Mucosa of descending colon (tissue), 3 donors: Measurements from ENCODE around the gene ERMAP. TPM values are rescaled to one million over a fixed set of nuclear protein-coding genes. Genes with fewer than 3 reads are reported as not detected.

Experiments used
- ATAC-seq: fragments of 200-7000 bp; cut with Tn5 transposase; one replicate; pipeline ENCODE4 v1.9.1; 2020; ENCODE audit warnings: mild to moderate bottlenecking, moderate library complexity
- DNase-seq, 3 donors: peaks; one replicate each; pipeline ENCODE4 v3.0.0-alpha.2; 2020
- H3K36me3 ChIP-seq: fragments of 200-600 bp; one replicate; pipeline ENCODE4 v1.8.0; 2021; ENCODE audit warnings: low read depth, mild to moderate bottlenecking
- H3K4me1 ChIP-seq: fragments of 200-600 bp; one replicate; pipeline ENCODE4 v1.8.0; 2021; ENCODE audit warnings: low read depth, mild to moderate bottlenecking
- H3K4me3 ChIP-seq: fragments of 200-600 bp; one replicate; pipeline ENCODE4 v1.8.0; 2021; ENCODE audit warnings: mild to moderate bottlenecking
- H3K9me3 ChIP-seq: fragments of 200-600 bp; one replicate; pipeline ENCODE4 v1.8.0; 2021; ENCODE audit warnings: mild to moderate bottlenecking
- CTCF ChIP-seq: fragments of 200-600 bp; IDR thresholded peaks from one replicate; pipeline ENCODE4 v1.8.0; 2022; ENCODE audit warnings: antibody characterized with exemption, mild to moderate bottlenecking
- intact Hi-C, 2 donors: fragments of 100-400 bp; cut with DNase I in 1 of 2; cut with micrococcal nuclease in 1 of 2; formaldehyde crosslinking; loops; one replicate each; pipeline versions ENCODE4 v1.11.0 to v1.11.1; 2022; cut with DNase I, micrococcal nuclease
- long read RNA-seq, 2 donors: library from polyadenylated mRNA; unstranded; transcript quantifications; one replicate each; pipeline ENCODE4 v2.0.0, GENCODE V29; 2019 to 2021
- total RNA-seq, 3 donors: library from RNA; stranded (reverse); fragmentation: NEBNext Ultra II Directional in 2 of 3; extraction: Animal tissue kit (Norgen Biotek cat#: 25700) in 2 of 3; gene quantifications; one replicate each; pipeline versions ENCODE4 v1.2.1 to v1.2.4, GENCODE V29; 2021 to 2023
- donor health status: DM: no; HTN: no; CAD: no; lungs with moderate emphysema.
- donor health status: DM: no; HTN: no; CAD: no.
- donor health status: DM: no; HTN: yes; CAD: no.

ERMAP gene
- total RNA-seq: 10 to 100 TPM; 15.3 to 17.9 (median 16.7) TPM
- long read RNA-seq, donor 1, transcript ERMAP-203 (12 exons, 3,476 nt): major isoform, 7 of 14 reads
- long read RNA-seq, donor 1, partial matches to known transcripts: 0 of 14 reads
- long read RNA-seq, donor 1, other reads (novel, unspliced or antisense): 6 of 14 reads
- long read RNA-seq, donor 2: 0 reads

- intact Hi-C loops: no loop called here
- DNase-seq: peak; percentile 95 to 97 (median 97)
- Histone ChIP-seq H3K36me3 (no peaks in the 10 kb centered on the region), H3K4me1 (peaks cover 4% of the 10 kb centered on the region), H3K9me3 (no peaks in the 10 kb centered on the region), H3K4me3 (peak within 1 kb of the TSS; percentile 37)
- no peak for TF ChIP-seq CTCF
- ATAC-seq: peak; percentile 98
Measured at GRCh38 chr1:42816585-42817439, at the start of gene ERMAP, which contains the start of gene SVBP. Gene ERMAP, plus strand, starts transcription at chr1:42817122. Its CDS starts 13,327 bp downstream, at chr1:42830449. Gene SVBP, minus strand, starts transcription at chr1:42817397. Its CDS starts 853 bp downstream, at chr1:42816544.

GRCh38 chr1:42767510-42768000, 49.4 kb upstream of the ERMAP start:
- Histone ChIP-seq H3K4me3 (peak overlapping the region; percentile 94), H3K36me3 (no peaks in the 10 kb centered on the region), H3K9me3 (no peaks in the 10 kb centered on the region), H3K4me1 (peaks cover 16% of the 10 kb centered on the region)
- no peak for TF ChIP-seq CTCF
- ATAC-seq (peak; percentile 38), DNase-seq (no peak)
- intact Hi-C loops: no loop called here

GRCh38 chr1:42768172-42768571, 48.8 kb upstream of the ERMAP start:
- TF ChIP-seq CTCF: no peak
- Histone ChIP-seq H3K9me3 (no peaks in the 10 kb centered on the region), H3K4me1 (peaks cover 16% of the 10 kb centered on the region), H3K4me3 (no peak overlapping the region), H3K36me3 (no peaks in the 10 kb centered on the region)
- ATAC-seq (no peak), DNase-seq (no peak)
- intact Hi-C loops: no loop called here

GRCh38 chr1:42769811-42770210, 47.1 kb upstream of the ERMAP start:
- no peak overlapping the region for H3K4me3 ChIP-seq
- no peaks in the 10 kb centered on the region for H3K36me3 ChIP-seq
- ATAC-seq (no peak), DNase-seq (no peak)
- TF ChIP-seq CTCF: no peak
- intact Hi-C loops: loop anchor here in 1 of 2 donors (10.0 kb wide), 1 partner anchor 305 kb away; no protein-coding TSS in a partner anchor
- H3K4me1 ChIP-seq: peaks cover 16% of the 10 kb centered on the region
- H3K9me3 ChIP-seq: no peaks in the 10 kb centered on the region

- DNase-seq (no peak), ATAC-seq (no peak)
- peaks cover 5% of the 10 kb centered on the region for H3K36me3 ChIP-seq
- intact Hi-C loops: loop anchor here in 1 of 2 donors (10.0 kb wide), 1 partner anchor 301 kb away; no protein-coding TSS in a partner anchor
- peaks cover 4% of the 10 kb centered on the region for H3K4me1 ChIP-seq
- H3K4me3 ChIP-seq: no peak overlapping the region
- TF ChIP-seq CTCF: no peak
- H3K9me3 ChIP-seq: no peaks in the 10 kb centered on the region
Measured at GRCh38 chr1:42773420-42773819, 43.5 kb upstream of the ERMAP start.
